ENCODE measurements around the gene MN1.

DNA sequence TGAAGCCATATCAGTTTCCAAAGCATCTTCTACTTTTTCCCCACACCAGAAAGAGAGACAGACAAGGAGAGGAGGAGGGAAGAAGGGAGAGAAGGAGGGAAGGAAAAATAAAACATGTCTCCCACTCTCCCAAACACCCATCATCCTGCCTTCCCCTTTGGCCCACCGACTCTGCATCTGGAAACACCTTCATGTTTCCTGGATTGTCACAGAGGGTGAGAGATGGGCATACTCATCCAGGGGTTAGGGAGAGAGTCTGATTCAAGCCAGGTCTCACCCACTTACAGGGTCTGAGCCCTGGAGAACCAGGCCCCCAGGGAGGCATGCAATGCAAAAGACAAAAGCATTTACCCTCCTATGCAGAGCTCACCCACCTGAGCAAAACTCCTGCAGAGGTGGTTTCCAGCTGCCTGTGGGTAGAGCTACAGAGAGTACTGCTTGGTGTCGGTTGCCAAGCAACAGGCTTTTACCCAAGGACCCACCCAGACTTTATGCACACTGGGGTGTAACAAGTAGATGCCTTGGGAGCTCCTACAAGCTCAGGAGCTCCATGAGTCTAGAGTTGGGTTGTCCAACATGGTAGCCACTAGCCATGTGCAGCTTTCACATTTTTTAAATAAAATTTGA lies 33.4 kb downstream of the MN1 start:
- TF ChIP-seq, protein P1, sequence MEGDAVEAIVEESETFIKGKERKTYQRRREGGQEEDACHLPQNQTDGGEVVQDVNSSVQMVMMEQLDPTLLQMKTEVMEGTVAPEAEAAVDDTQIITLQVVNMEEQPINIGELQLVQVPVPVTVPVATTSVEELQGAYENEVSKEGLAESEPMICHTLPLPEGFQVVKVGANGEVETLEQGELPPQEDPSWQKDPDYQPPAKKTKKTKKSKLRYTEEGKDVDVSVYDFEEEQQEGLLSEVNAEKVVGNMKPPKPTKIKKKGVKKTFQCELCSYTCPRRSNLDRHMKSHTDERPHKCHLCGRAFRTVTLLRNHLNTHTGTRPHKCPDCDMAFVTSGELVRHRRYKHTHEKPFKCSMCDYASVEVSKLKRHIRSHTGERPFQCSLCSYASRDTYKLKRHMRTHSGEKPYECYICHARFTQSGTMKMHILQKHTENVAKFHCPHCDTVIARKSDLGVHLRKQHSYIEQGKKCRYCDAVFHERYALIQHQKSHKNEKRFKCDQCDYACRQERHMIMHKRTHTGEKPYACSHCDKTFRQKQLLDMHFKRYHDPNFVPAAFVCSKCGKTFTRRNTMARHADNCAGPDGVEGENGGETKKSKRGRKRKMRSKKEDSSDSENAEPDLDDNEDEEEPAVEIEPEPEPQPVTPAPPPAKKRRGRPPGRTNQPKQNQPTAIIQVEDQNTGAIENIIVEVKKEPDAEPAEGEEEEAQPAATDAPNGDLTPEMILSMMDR (IDR thresholded peaks at IDR 0.05) = no peak
- TF ChIP-seq EP300 (IDR thresholded peaks at IDR 0.05) = no peak
